Glutamatergic neuron (in vitro differentiated cells): Measurements from ENCODE around the gene CD164. TPM values are rescaled to one million over a fixed set of nuclear protein-coding genes. Genes with fewer than 3 reads are reported as not detected.

Source experiments
- DNase-seq: peaks from one replicate; pipeline ENCODE4 v3.0.0; 2022
- H3K27ac Mint-ChIP-seq: one replicate; pipeline ENCODE4 v1.8.0; 2020; ENCODE audit warnings: mild to moderate bottlenecking, mixed read lengths, inconsistent platforms; ENCODE audit not compliant: unreplicated experiment
- H3K27me3 Mint-ChIP-seq: one replicate; pipeline ENCODE4 v1.8.0; 2020; ENCODE audit warnings: mild to moderate bottlenecking, moderate library complexity, mixed read lengths, inconsistent platforms; ENCODE audit not compliant: unreplicated experiment
- H3K36me3 Mint-ChIP-seq: one replicate; pipeline ENCODE4 v1.8.0; 2020; ENCODE audit warnings: mild to moderate bottlenecking, mixed read lengths, inconsistent platforms; ENCODE audit not compliant: unreplicated experiment
- H3K4me1 Mint-ChIP-seq: one replicate; pipeline ENCODE4 v1.8.0; 2020; ENCODE audit warnings: mild to moderate bottlenecking, low read depth, mixed read lengths, inconsistent platforms; ENCODE audit not compliant: unreplicated experiment
- H3K4me3 Mint-ChIP-seq: one replicate; pipeline ENCODE4 v1.8.0; 2020; ENCODE audit warnings: mild to moderate bottlenecking, mixed read lengths, inconsistent platforms; ENCODE audit not compliant: unreplicated experiment
- H3K9me3 Mint-ChIP-seq: one replicate; pipeline ENCODE4 v1.8.0; 2020; ENCODE audit warnings: mild to moderate bottlenecking, moderate library complexity, mixed read lengths, inconsistent platforms; ENCODE audit not compliant: unreplicated experiment
- long read RNA-seq: library from polyadenylated mRNA; unstranded; transcript quantifications from one replicate; pipeline ENCODE4 v2.0.0, GENCODE V29; 2020; ENCODE audit not compliant: unreplicated experiment
- total RNA-seq: library from RNA; stranded (reverse); fragmentation: NEBNext Ultra II Directional; extraction: Animal tissue kit (Norgen Biotek cat#: 25700); gene quantifications from one replicate; pipeline ENCODE4 v1.2.1, GENCODE V29; 2021; ENCODE audit not compliant: unreplicated experiment
- TF ChIP-seq, protein P1 (sequence below): fragments of 200-600 bp; sonication (generic); IDR thresholded peaks from one replicate; pipeline ENCODE4 v1.5.0; 2021; ENCODE audit not compliant: partially characterized antibody, unreplicated experiment

CD164 gene
- total RNA-seq: 45.5 TPM
- long read RNA-seq, transcript CD164-202 (6 exons, 3,365 nt): major isoform, 10 of 12 reads
- long read RNA-seq, partial matches to known transcripts: 0 of 12 reads
- long read RNA-seq, other reads (novel, unspliced or antisense): 0 of 12 reads

DNA sequence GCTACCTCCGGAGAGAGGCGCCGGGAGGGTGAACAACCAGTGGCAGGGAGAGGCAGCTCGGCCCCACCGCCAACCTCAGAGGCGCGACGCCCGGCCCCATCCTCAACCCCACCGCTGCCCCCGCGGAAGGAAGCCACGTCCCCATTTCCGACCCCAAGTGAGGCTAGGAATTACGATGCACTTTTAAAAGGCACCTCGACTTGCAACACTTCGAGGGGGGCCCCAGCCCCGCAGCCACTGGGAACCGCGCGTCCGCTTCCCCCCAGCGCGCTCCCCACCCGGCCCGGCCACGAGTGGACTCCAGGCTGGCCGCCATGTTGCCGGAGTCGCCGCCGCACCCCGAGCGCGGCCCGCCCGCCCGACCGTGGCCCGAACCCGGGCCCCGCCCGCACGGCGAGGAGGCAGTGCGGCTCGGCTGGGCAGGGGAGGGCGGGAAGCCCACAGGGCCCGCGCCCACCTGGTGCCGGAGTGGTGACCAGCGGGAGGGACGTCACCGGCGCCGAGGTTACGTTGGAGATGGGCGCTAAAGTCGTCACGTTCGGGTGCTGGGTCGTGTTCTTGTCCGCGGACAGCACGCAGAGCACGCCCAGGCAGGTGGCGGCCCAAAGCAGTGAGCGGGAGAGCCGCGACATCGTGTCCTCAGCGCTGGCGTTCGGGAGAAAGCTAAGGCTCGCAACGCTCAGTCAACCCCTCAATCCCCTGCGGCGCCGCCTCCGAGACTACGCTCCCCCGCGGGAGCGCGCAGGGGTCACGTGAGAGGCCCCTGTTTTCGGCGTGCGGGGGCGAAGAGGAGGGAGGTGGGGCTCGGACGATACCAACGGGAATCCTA is at the start of gene CD164:
TSS of gene CD164 (minus strand) at position 721 of the 829 bp plus-strand sequence. CDS start at position 632, 89 bp downstream.
- H3K4me1 Mint-ChIP-seq: peaks cover 15% of the 10 kb centered on the region
- TF ChIP-seq, protein P1, sequence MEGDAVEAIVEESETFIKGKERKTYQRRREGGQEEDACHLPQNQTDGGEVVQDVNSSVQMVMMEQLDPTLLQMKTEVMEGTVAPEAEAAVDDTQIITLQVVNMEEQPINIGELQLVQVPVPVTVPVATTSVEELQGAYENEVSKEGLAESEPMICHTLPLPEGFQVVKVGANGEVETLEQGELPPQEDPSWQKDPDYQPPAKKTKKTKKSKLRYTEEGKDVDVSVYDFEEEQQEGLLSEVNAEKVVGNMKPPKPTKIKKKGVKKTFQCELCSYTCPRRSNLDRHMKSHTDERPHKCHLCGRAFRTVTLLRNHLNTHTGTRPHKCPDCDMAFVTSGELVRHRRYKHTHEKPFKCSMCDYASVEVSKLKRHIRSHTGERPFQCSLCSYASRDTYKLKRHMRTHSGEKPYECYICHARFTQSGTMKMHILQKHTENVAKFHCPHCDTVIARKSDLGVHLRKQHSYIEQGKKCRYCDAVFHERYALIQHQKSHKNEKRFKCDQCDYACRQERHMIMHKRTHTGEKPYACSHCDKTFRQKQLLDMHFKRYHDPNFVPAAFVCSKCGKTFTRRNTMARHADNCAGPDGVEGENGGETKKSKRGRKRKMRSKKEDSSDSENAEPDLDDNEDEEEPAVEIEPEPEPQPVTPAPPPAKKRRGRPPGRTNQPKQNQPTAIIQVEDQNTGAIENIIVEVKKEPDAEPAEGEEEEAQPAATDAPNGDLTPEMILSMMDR: no peak
- peaks cover 4% of the 10 kb centered on the region for H3K9me3 Mint-ChIP-seq
- peak; percentile 96 for DNase-seq
- H3K4me3 Mint-ChIP-seq: peak within 1 kb of the TSS; percentile 96
- H3K27ac Mint-ChIP-seq: peak within 1 kb of the TSS; percentile 99
- H3K36me3 Mint-ChIP-seq: no peaks in the 10 kb centered on the region
- H3K27me3 Mint-ChIP-seq: peaks cover 8% of the 10 kb centered on the region

DNA sequence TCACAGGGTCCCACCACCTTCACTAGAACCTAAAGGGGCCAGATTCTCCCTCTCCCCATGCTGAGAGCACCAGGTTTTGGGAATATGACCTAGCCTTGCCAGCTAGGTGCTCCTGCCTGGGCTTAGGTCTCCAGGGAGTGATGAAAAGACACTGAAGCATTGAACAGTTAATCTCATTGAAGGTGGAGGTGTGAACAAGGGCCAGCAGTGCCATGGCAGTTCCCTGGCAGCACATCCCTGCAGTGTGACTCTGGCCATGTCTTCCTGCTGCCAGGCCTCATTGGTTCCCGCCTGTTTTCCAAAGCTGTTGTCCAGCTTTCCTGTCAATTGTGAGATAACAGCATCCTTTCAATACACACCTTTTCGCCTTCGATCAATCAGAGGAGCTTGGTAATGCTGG is 47.2 kb upstream of the CD164 start:
- no peaks in the 10 kb centered on the region for H3K27me3 Mint-ChIP-seq

DNA sequence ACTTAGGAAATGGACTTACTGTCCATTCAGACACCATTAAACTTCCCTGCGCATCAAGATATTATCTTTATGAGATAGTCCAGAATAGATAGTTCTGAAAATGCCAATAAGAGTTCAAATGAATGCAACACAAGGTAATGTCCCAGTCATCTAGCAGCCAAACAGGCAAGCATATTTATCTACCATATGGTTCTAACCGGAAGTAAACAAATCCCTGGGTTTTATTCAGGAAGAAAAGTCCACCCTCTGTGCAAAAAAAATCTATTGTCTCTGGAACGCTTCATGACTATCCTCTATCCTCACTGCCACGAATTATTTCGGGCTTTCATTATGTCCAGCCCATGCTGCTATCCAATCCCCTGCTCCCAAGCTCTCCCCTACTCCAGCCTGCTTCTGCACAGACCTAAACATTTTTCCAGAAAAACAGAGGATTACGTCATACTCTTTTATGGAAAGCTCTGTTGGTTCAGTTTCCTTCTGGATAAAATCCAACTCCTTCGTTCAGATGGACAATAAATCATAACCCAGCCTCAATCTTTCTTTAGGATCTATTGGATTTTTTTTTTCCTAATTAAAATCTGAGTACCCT is 46.7 kb upstream of the CD164 start:
- H3K4me1 Mint-ChIP-seq: no peaks in the 10 kb centered on the region
- TF ChIP-seq, protein P1: no peak
- no peaks in the 10 kb centered on the region for H3K9me3 Mint-ChIP-seq
- no peaks in the 10 kb centered on the region for H3K27me3 Mint-ChIP-seq
- no peak for DNase-seq
- H3K4me3 Mint-ChIP-seq: no peak overlapping the region
- no peaks in the 10 kb centered on the region for H3K36me3 Mint-ChIP-seq
- no peak overlapping the region for H3K27ac Mint-ChIP-seq

More for the DNA sequence above, 47.2 kb upstream of the CD164 start:
- no peaks in the 10 kb centered on the region for H3K9me3 Mint-ChIP-seq
- H3K4me3 Mint-ChIP-seq: no peak overlapping the region
- H3K36me3 Mint-ChIP-seq: no peaks in the 10 kb centered on the region
- no peak overlapping the region for H3K27ac Mint-ChIP-seq
- DNase-seq: no peak
- no peaks in the 10 kb centered on the region for H3K4me1 Mint-ChIP-seq
- TF ChIP-seq, protein P1: no peak

DNA sequence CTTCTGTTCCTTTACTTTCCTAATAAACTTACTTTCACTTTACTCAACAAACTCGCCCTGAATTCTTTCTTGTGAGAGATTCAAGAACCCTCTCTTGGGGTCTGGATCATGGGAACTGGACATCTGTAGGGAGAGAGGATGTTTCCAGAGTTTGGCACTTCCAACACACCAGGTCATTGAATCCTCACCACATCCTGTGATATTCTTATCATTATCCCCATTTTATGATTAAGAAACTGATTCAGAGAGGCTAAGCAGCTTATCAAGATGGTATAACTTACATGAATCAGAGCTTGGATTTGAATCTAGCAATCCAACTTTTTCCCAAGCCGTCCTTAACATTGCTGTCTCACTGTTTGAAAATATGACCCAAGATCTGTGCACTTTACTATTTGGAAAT is 42.7 kb upstream of the CD164 start:
- H3K4me3 Mint-ChIP-seq: no peak overlapping the region
- TF ChIP-seq, protein P1: no peak
- no peak for DNase-seq
- H3K4me1 Mint-ChIP-seq: no peaks in the 10 kb centered on the region
- no peaks in the 10 kb centered on the region for H3K27me3 Mint-ChIP-seq
- H3K36me3 Mint-ChIP-seq: no peaks in the 10 kb centered on the region
- H3K9me3 Mint-ChIP-seq: no peaks in the 10 kb centered on the region
- H3K27ac Mint-ChIP-seq: no peak overlapping the region

DNA sequence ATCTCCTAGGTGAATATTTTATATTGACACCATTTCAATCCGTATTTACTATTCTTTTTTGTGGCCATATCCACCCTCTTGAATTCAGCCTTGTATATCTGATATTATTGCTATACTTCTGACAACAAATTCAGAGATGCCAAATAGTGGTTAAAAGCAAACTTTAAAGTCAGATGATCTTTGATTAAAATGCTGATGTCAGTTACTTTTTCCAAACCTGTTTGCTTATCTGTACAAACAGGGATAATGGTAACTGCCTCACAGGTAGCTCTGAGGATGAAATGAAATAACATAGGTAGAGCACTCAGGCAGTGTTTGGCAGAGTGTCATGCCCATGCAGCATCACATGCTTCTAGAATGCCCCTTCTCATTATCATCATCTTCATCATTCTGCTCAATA is 38.9 kb upstream of the CD164 start:
- no peaks in the 10 kb centered on the region for H3K4me1 Mint-ChIP-seq
- H3K27me3 Mint-ChIP-seq: no peaks in the 10 kb centered on the region
- H3K9me3 Mint-ChIP-seq: no peaks in the 10 kb centered on the region
- DNase-seq: no peak
- H3K4me3 Mint-ChIP-seq: no peak overlapping the region
- H3K27ac Mint-ChIP-seq: no peak overlapping the region
- TF ChIP-seq, protein P1: no peak
- H3K36me3 Mint-ChIP-seq: no peaks in the 10 kb centered on the region
